GM12878 (cell line): ENCODE data around the gene SRI. TPM values are rescaled to one million over a fixed set of nuclear protein-coding genes. Genes with fewer than 3 reads are reported as not detected.

ENCODE experiments used
- BHLHE40 ChIP-seq, 2 experiments: fragments of 450-650 bp in 1 of 2; IDR thresholded peaks; 2 replicates each; pipeline ENCODE4 v1.6.1; 2011 to 2017; ENCODE audit warnings: low read depth in 2 of 2, borderline replicate concordance in 1 of 2, improper control_type of control experiment in 1 of 2, low read length in 1 of 2, mild to moderate bottlenecking in 1 of 2
- CHD4 ChIP-seq: fragments of 200-600 bp; sonication (generic); IDR thresholded peaks from 2 replicates; pipeline ENCODE4 v1.6.1; 2016; ENCODE audit warnings: mild to moderate bottlenecking
- NKRF ChIP-seq: fragments of 450-650 bp; conservative IDR thresholded peaks from 2 replicates; pipeline ENCODE4 v1.6.1; 2017; ENCODE audit warnings: mild to moderate bottlenecking, moderate library complexity
- PML ChIP-seq: IDR thresholded peaks from 2 replicates; pipeline ENCODE4 v1.6.1; 2012; ENCODE audit warnings: low read length, inconsistent platforms
- SKIL ChIP-seq: fragments of 450-650 bp; IDR thresholded peaks from 2 replicates; pipeline ENCODE4 v1.6.1; 2017; ENCODE audit warnings: mild to moderate bottlenecking, low read depth, inconsistent platforms; ENCODE audit not compliant: poor library complexity, severe bottlenecking
- SUPT20H ChIP-seq: IDR thresholded peaks from 2 replicates; pipeline ENCODE4 v1.6.1; 2011; ENCODE audit warnings: low read depth, mild to moderate bottlenecking, low read length, moderate library complexity, borderline replicate concordance; ENCODE audit not compliant: control insufficient read depth
- TARDBP ChIP-seq: IDR thresholded peaks from 2 replicates; pipeline ENCODE4 v1.6.1; 2016; ENCODE audit warnings: borderline replicate concordance
- ZBTB11 ChIP-seq: fragments of 450-650 bp; formaldehyde crosslinking; IDR thresholded peaks from 2 replicates; pipeline ENCODE4 v1.5.0; 2022; ENCODE audit warnings: mild to moderate bottlenecking, missing genetic modification characterization
- ZBTB4 ChIP-seq: fragments of 450-650 bp; formaldehyde crosslinking; IDR thresholded peaks from 2 replicates; pipeline ENCODE4 v1.4.0; 2022; ENCODE audit warnings: mild to moderate bottlenecking, moderate library complexity
- ZNF217 ChIP-seq: fragments of 450-650 bp; IDR thresholded peaks from 2 replicates; pipeline ENCODE4 v1.6.1; 2017; ENCODE audit warnings: antibody characterized with exemption, mild to moderate bottlenecking
- polyA plus RNA-seq, 11 experiments: library from polyadenylated mRNA; depleted of rRNA in 4 of 11; unstranded in 6 of 11; stranded (reverse) in 5 of 11; fragments of >200 nt; fragmentation: Nextera tagmentation in 4 of 11; fragmentation: Illumina TruSeq in 1 of 11; extraction: Ambion mirVana in 4 of 11; extraction: Trizol in 1 of 11; gene quantifications; 1 replicate in 1 of 11; 2 replicates in 10 of 11; pipeline versions ENCODE4 v1.2.1 to v1.2.3, GENCODE V29; 2011 to 2016; ENCODE audit warnings: inconsistent platforms in 2 of 11, missing spikeins in 2 of 11, low read depth in 1 of 11
- total RNA-seq, 4 experiments: library from RNA; depleted of rRNA in 3 of 4; stranded (reverse); fragments of >200 nt in 3 of 4; fragmentation: Illumina TruSeq in 1 of 4; extraction: Trizol in 1 of 4; gene quantifications; 2 replicates each; pipeline versions ENCODE4 v1.2.1 to v1.2.3, GENCODE V29; 2013 to 2021

The SRI gene
- total and polyA plus RNA-seq, 10 of the 15 experiments (the other 5 are each of a cell fraction or from before 2014, with no cell fraction given) = 94.7 to 588 (median 242) TPM

GRCh38 chr7:88208521-88208920 is 11.3 kb downstream of the SRI start (continued):
- TF ChIP-seq NKRF (no peak), ZNF217 (no peak), ZBTB4 (CRISPR knock-in tag) (no peak), ZBTB11 (CRISPR knock-in tag) (no peak), SUPT20H (no peak), CHD4 (no peak), PML (no peak), TARDBP (no peak), BHLHE40 (IDR thresholded peaks at IDR 0.05; ENCODE audit: borderline replicate concordance in 1 of 2, low read depth in 2 of 2, low read length in 1 of 2) (no peak), SKIL (no peak)
